SK-N-MC (cell line): Measurements from ENCODE around the gene NEDD1.

Experiments
- EZH2 ChIP-seq: fragments of 200-600 bp; sonication (generic); IDR thresholded peaks from one replicate; pipeline ENCODE4 v1.6.1; 2017; ENCODE audit warnings: antibody characterized with exemption
- FOXP2 ChIP-seq: optimal IDR thresholded peaks from 2 replicates; pipeline ENCODE3; 2011; ENCODE audit warnings: mild to moderate bottlenecking, moderate library complexity; ENCODE audit not compliant: insufficient read depth; ENCODE audit errors: extremely low read length, control extremely low read depth
- POLR2AphosphoS5 ChIP-seq: IDR thresholded peaks from 2 replicates; pipeline ENCODE4 v1.6.1; 2012; ENCODE audit warnings: mild to moderate bottlenecking, low read depth, low read length, borderline replicate concordance

DNA sequence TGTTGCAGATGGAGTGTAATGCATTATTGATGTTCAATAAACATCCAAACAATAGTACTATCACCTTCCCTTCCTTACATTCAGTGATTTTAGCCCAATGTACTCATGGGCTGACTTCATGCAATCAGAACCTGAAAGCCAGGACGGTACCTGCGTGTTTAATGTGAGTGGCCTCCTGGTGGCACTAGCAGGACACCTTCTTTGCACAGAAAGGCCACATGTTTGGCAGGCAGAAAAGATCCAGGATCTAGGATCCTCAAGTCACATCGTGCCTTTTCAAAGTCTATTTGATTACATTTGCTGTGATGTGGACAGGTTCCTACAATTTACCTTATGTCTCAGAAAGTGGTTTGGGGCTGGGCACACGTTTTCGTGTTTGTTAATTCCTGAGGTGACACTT is 82.9 kb downstream of the NEDD1 start:
- TF ChIP-seq EZH2, result no peak
- TF ChIP-seq POLR2AphosphoS5, result no peak
- TF ChIP-seq FOXP2, result no peak
